NCI-H526 (cell line): ENCODE measurements around the gene COL12A1.

Experiments used
- DNase-seq, 2 experiments: peaks; one replicate each; lab custom pipeline; 2025; lab: John Stamatoyannopoulos, UW

COL12A1 gene

GRCh38 chr6:75143191-75143590 is 62.7 kb downstream of the COL12A1 start:
- DNase-seq, result no peak

DNA sequence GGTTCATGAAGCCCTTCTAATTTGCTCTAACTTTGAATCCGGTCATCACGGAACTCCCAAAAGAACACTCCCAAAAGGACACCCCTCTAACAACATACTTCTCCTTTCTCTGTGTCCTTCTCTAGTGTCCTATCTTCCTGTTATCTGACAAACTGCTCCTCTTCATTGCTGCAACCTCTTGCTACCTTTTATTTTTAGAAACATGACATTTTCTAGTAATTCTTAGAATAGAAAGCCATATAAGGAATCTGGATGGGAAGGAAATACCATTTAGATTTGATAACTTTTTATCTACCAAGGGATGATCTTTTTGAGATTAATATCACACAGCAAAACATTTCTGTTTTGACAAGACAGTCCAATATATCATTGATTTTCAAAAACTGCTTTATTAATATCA is 63.1 kb downstream of the COL12A1 start:
- DNase-seq, result no peak

DNA sequence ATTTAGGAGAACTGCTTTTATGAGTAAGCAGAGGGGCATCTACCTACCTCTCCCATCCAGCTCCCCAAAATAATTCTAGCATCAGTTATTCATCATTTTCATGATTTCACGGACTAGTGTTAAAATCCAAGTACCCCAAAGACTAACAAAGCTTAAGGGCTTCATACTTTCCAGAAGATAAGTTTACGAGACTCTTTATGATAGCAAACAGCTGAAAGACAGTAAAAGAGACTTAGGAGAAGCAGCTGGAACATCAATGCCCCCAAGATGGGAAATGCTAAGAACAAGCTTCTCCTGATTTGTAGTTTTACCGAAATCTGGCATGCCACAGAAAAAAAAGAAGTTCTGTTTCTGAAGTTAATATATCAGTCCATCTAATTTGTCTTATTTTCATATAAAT is 70.0 kb downstream of the COL12A1 start:
- DNase-seq, result no peak

GRCh38 chr6:75135450-75135849 is 70.4 kb downstream of the COL12A1 start:
- no peak for DNase-seq

DNA sequence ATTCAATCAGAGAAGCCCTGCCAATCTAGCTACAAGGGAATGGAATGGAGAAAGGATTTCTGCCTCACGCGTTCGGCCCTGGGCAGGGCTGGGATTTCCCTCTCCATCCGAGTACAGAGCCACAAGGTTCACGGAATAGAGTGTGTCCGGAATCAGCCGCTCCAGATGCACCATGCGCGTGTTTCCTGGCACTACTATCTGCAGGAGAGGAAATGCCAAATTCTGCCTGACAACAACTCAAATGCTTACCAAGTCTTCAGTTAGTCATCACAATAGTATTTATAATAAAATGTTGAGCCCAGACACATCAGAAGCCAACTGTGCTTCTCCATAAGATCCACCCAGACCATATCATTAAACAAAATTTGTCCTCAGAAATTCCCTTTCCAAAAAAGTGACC is 75.1 kb downstream of the COL12A1 start:
- no peak for DNase-seq

GRCh38 chr6:75128878-75129570 is 76.8 kb downstream of the COL12A1 start:
- DNase-seq, result no peak

DNA sequence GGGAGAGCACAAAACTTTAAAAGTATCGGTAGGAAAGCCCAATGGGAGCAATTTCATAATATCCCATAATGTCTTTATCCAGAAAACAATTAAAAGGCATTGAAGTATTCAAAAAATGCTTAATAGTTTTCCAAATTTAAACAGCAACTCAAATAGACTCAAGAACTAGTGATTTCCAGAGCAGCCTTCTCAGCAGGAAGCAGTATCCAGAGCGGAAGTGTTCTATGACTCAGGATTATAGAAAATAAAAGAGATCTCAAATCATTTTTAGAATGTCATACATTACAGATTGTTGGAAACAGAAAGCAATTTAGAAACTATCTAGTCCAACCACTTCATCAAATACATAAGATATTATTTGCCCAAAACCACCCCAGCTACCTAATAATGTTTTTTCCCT is 79.3 kb downstream of the COL12A1 start:
- DNase-seq, result no peak

- no peak for DNase-seq
These were observed 80.9 kb downstream of the COL12A1 start for GRCh38 chr6:75124983-75125382.

- DNase-seq, result no peak
These were observed 81.8 kb downstream of the COL12A1 start for GRCh38 chr6:75124085-75124484.

DNA sequence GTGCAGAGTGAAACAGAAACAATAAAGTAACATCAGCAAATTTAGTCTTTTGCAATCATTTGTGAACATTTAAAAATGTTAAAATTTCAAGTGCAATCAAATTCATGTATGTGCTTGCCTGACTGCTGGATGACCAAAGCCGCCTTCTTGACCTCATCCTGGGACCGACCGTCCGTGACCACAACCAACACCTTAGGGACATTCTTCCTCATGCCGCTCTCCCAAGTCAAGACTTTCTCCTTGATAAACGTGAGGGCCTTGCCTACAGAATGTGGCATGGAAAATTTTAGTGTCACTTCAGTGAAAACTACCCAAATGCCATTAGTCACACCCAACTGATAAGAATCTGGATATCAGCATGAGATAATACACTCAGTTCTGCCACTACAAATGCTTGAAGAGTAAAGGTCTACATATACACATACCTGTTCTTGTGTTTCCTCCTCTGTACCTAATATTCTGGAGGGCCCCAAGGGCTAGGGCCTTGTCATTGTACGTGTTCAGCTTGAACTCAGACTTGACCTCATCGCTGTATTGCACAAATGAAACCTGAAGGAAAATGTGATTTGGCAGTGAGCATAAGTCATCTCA is 86.8 kb downstream of the COL12A1 start:
- no peak for DNase-seq

GRCh38 chr6:75117701-75118100 is 88.2 kb downstream of the COL12A1 start:
- no peak for DNase-seq

DNA sequence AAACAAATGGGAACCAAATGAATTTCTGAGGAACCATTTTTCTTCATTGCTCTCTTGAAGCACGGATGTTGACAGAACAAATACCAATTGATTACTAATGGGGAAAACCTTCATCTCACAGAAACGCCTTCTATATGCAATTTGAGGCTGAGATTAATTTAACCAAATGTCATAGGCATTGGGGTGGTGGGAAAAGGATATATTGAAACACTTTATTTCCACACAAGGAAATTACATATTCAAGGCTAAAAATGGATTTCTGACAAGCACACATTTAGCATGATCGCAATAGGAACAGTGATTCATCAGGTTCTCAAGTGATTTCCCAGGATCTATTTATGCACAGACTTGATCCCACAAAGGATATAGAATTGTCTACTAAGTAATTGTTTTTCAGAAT is 88.9 kb downstream of the COL12A1 start:
- DNase-seq, result no peak

DNA sequence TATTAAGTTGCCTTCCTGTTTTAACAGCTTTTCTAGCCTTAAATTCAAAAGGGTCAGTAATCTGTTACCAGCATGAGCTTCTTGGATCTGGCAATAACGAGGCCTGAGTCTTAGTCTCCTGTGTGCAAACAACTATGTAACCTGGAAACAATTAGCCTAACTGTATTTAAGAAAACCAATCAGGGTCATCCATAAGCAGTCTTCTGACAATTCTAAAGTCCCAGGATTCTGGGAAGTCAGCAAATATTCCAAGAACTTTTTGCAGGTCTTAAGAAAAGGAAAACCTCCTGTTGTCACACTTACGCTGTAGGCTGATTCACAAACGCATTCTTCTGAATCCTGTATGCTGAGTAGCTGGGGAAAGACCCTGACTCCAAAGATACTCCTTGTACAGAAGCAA is 90.4 kb downstream of the COL12A1 start:
- no peak for DNase-seq

GRCh38 chr6:75114806-75115205 is 91.0 kb downstream of the COL12A1 start:
- DNase-seq, result no peak

- DNase-seq, result no peak
These were observed 91.7 kb downstream of the COL12A1 start for GRCh38 chr6:75114195-75114594.

- no peak for DNase-seq
These were observed 92.4 kb downstream of the COL12A1 start for GRCh38 chr6:75113446-75113845.

- no peak for DNase-seq
These were observed 96.1 kb downstream of the COL12A1 start for GRCh38 chr6:75109765-75110164.

DNA sequence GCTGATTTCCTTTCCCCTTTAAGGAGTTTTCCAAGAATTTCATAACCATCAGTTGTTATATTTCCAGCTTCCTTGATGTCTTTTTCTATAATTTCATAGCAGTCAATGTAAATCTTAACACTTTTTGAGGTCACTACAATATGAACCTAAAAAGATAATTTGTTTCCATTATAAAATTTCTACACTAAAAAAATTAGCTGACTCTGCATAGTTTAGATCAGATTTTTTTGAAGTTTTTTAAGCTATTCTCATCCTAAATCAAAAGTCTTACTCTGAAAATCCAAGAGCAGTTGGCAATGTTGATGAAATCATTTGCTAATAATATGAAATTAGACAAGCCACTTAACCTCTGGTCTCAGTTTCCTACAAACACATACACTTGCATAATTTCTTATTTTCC is 96.8 kb downstream of the COL12A1 start:
- DNase-seq, result no peak

DNA sequence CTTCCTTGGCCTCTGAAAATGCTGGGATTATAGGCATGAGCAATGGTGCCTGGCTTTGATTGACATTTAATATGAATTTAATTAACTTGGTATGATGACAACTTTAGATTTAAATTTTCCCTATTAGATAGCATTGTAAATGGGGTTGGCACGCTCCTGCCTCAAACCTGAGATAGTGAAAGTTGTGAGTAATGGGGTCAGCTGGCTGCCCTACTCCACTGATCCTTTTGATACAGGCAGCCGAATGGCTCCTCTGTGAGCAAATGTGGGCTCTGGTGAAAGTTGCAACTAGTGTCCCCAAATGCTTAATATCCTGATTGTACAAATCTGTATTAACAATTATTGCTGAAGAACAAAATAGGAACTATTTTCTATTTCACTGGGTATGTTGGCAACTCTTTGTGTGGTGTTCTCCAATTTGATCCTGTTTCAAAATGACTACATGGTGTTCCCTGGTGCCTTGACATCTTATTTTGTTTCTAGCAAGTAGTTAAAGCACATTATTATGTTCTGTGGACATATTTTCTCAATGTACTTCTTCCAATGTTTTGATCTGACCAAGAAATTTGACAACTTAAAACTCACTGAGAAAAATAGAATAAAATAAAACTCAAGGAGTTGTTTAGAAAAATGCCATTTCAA is 97.4 kb downstream of the COL12A1 start:
- no peak for DNase-seq

DNA sequence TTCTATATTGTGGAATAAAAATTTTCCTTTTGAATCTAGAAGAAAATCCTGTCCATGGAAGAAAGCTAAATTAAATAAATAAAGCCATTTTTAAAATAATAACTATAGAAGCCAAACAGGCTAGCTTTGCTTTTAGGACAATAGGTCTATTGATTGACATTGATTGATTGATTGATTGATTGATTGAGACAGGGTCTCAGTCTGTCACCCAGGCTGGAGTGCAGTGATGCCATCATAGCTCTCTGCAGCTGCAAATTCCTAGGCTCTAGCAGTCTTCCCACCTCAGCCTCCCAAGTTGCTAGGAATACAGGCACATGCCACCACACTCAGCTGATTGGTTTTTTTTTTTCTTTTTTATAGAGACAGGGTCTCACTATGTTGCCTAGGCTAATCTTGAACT is 97.9 kb downstream of the COL12A1 start:
- DNase-seq, result no peak

DNA sequence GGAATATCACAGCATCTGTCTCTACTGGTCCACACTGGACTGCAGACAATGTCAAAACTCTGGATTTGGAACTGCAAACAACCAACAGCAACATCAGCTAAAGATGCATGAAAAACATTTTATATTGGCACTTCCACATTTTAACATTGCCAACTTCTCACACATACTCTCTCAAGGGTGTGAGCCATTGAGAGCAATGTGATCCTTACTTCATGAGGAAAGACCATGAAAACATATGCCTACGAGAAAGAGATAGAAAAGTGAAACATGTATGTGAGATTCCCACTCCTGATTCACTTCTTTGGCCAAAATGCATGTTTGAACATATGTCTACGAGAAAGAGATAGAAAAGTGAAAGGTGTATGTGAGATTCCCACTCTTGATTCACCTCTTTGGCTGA is 99.4 kb downstream of the COL12A1 start:
- no peak for DNase-seq

DNA sequence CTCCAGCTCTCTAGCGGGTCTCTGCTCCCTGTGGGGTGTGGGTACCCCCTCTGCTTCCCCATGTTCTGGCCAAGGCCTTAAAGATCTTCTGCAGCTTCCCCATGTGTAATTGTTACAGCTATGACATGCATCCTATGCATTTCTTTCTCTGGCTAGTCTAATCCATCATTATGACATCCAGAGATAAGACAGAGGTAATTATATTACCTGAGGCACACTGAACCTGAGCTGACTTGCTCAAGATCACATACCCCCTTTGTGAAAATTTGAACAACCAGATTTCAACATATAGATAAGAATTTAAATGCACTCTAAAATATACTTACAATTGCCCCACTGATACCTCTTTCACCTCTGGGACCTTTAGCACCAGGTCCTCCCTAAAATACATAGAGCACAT is 102.4 kb downstream of the COL12A1 start:
- DNase-seq, result no peak

DNA sequence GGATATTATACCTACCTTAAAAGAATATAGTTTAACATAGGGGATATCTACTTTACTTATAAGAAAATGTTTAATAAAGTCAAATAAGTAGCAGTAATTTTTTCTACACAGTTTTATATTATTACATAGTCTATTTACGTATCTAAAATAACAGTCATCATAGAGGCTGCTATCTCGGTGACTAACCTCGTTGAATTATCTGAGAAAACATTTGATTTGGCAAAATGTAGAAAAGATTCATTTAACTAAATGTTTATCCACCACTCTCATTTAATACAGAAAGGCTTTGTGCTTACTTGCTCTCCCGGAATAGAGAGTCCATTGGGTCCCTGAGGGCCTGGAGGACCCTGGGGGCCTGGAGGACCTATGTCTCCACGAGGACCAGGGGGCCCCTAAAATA is 103.6 kb downstream of the COL12A1 start:
- DNase-seq, result no peak

GRCh38 chr6:75101896-75102295 is 104.0 kb downstream of the COL12A1 start:
- no peak for DNase-seq
